ENCODE measurements around the gene PGM2. TPM values are rescaled to one million over a fixed set of nuclear protein-coding genes. Genes with fewer than 3 reads are reported as not detected.

Gene PGM2
- total RNA-seq, 1 donor from 2014 or later: 15.6 TPM

Other genes starting within 250 kb of the PGM2 start
- gene RELL1, start 140.3 kb upstream of the PGM2 start, total RNA-seq: 15.8 TPM
- gene TBC1D1, start 64.4 kb downstream of the PGM2 start, total RNA-seq: 125 TPM
- gene PTTG2, start 133.7 kb downstream of the PGM2 start, total RNA-seq: 0.67 TPM

Measured in Right ventricle myocardium superior (tissue), 1 donor.